Activated CD8-positive, alpha-beta T cell treated with anti-CD3 and anti-CD28 coated beads for 36 hours (primary cell): Measurements from ENCODE around the gene GAA. TPM values are rescaled to one million over a fixed set of nuclear protein-coding genes. Genes with fewer than 3 reads are reported as not detected.

ENCODE experiments used
- ATAC-seq: fragments of 200-7000 bp; cut with Tn5 transposase; one replicate; pipeline ENCODE4 v1.10.0; 2021; ENCODE audit warnings: mild to moderate bottlenecking, moderate library complexity
- CTCF ChIA-PET: fragments of 350-600 bp; sonication (Branson Sonifier 250); formaldehyde crosslinking; loops from one replicate; lab custom pipeline; 2021; ENCODE audit warnings: antibody characterized with exemption; lab: Charles Lee
- POLR2A ChIA-PET: fragments of 350-600 bp; sonication (Branson Sonifier 250); formaldehyde crosslinking; loops from one replicate; lab custom pipeline; 2021; ENCODE audit warnings: antibody characterized with exemption; lab: Charles Lee
- DNase-seq: peaks from one replicate; pipeline ENCODE4 v3.0.0-alpha.2; 2020
- H3K27ac Mint-ChIP-seq: one replicate; pipeline ENCODE4 v1.8.0; 2021; ENCODE audit warnings: mild to moderate bottlenecking, mixed read lengths
- H3K27me3 Mint-ChIP-seq: one replicate; pipeline ENCODE4 v1.8.0; 2021; ENCODE audit warnings: mixed read lengths
- H3K36me3 Mint-ChIP-seq: one replicate; pipeline ENCODE4 v1.8.0; 2021; ENCODE audit warnings: low read depth, mixed read lengths
- H3K4me1 Mint-ChIP-seq: one replicate; pipeline ENCODE4 v1.8.0; 2021; ENCODE audit warnings: low read depth, mixed read lengths
- H3K4me3 Mint-ChIP-seq: one replicate; pipeline ENCODE4 v1.8.0; 2021; ENCODE audit warnings: mild to moderate bottlenecking, moderate library complexity, mixed read lengths
- H3K9me3 Mint-ChIP-seq: one replicate; pipeline ENCODE4 v1.8.0; 2021; ENCODE audit warnings: mixed read lengths
- intact Hi-C: fragments of 100-400 bp; cut with micrococcal nuclease; formaldehyde crosslinking; loops from one replicate; pipeline ENCODE4 v1.10.0; 2022
- total RNA-seq, 2 experiments: library from RNA; stranded (reverse); gene quantifications; one replicate each; pipeline ENCODE4 v1.2.3, GENCODE V29; 2021
- TF ChIP-seq, protein P1 (sequence below): fragments of 200-600 bp; IDR thresholded peaks from one replicate; pipeline ENCODE4 v1.8.0; 2022; ENCODE audit warnings: antibody characterized with exemption, mild to moderate bottlenecking

Gene GAA
- total RNA-seq, 2 experiments from 2014 or later, result 42.6 to 46.2 TPM

DNA sequence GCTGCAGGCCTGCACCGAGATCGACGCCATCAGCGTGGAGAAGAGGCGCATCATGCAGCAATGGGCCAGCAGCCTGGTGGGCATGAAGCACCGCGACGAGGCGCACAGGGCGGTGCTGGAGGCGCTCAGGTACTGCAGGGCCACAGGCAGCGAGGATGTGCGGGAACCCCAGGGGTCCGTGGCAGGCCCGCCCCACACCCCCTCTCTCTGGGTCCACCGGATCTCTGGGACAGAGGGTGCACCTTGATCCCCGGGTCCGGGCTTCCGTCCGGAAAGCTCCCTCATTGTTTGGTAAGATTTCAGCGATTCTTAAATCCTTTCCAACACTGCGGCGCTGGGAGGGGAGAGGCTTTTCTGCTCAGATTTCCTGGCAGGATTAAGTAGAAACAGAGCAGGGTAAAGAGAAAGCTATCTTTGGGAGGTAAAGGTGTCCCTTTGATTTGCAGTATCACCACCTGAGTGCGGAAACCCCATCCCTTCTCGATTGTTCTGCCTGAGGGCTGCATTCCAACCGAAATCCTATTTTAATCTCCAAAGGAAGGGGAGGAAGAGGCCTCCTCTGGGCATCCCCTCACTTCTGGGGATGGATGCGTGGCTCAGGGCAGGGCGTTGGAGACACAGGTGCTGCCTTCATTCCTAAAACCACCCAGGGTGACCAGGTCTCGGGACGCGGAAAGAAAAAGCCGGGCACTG is 35.8 kb upstream of the GAA start:
- CTCF ChIA-PET, result interaction anchor here (1.1 to 1.8 kb wide), 2 partner anchors 17 to 60 kb away, joined by 3 to 5 read pairs; no protein-coding TSS in a partner anchor
- Mint-ChIP-seq H3K27ac (no peak overlapping the region), H3K4me1 (no peaks in the 10 kb centered on the region), H3K27me3 (peaks cover 2% of the 10 kb centered on the region), H3K36me3 (no peaks in the 10 kb centered on the region), H3K9me3 (no peaks in the 10 kb centered on the region), H3K4me3 (no peak overlapping the region)
- POLR2A ChIA-PET, result no interaction called here
- DNase-seq (no peak), ATAC-seq (no peak)
- TF ChIP-seq, protein P1, sequence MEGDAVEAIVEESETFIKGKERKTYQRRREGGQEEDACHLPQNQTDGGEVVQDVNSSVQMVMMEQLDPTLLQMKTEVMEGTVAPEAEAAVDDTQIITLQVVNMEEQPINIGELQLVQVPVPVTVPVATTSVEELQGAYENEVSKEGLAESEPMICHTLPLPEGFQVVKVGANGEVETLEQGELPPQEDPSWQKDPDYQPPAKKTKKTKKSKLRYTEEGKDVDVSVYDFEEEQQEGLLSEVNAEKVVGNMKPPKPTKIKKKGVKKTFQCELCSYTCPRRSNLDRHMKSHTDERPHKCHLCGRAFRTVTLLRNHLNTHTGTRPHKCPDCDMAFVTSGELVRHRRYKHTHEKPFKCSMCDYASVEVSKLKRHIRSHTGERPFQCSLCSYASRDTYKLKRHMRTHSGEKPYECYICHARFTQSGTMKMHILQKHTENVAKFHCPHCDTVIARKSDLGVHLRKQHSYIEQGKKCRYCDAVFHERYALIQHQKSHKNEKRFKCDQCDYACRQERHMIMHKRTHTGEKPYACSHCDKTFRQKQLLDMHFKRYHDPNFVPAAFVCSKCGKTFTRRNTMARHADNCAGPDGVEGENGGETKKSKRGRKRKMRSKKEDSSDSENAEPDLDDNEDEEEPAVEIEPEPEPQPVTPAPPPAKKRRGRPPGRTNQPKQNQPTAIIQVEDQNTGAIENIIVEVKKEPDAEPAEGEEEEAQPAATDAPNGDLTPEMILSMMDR, result no peak
- intact Hi-C loops, result no loop called here

DNA sequence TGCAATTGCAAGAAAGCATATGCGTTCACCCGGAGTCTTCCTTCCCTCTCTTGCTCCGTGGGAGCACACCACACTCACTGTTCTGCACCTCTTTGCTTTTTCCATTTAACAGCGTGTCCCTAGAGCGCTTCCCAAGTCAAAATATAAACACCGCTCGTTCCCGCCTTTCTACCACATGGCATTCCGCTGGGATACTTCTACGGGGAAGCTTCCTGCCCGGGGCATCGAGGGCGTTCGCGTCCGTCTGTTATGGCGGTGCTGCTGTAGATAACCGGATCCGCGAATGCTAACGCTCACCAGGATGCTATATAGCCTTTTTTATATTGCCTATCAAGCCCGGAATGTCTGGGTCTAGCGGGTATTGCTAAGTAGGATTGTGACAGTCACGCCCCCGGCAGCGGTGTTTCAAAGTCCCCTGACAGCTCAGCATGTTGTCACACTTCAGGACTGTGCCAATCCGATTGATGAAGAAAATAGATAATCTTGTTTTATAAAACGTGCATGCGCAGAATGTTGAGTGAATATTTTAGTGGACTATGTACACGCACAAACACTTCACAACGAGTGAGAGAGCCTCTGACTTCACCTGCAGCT is 33.9 kb upstream of the GAA start:
- Mint-ChIP-seq H3K9me3 (no peaks in the 10 kb centered on the region), H3K27ac (no peak overlapping the region), H3K27me3 (peaks cover 2% of the 10 kb centered on the region), H3K36me3 (no peaks in the 10 kb centered on the region), H3K4me3 (no peak overlapping the region), H3K4me1 (no peaks in the 10 kb centered on the region)
- ChIA-PET CTCF (no interaction called here), POLR2A (no interaction called here)
- TF ChIP-seq, protein P1, result no peak
- intact Hi-C loops, result no loop called here
- DNase-seq, result no peak
- ATAC-seq, result no peak

DNA sequence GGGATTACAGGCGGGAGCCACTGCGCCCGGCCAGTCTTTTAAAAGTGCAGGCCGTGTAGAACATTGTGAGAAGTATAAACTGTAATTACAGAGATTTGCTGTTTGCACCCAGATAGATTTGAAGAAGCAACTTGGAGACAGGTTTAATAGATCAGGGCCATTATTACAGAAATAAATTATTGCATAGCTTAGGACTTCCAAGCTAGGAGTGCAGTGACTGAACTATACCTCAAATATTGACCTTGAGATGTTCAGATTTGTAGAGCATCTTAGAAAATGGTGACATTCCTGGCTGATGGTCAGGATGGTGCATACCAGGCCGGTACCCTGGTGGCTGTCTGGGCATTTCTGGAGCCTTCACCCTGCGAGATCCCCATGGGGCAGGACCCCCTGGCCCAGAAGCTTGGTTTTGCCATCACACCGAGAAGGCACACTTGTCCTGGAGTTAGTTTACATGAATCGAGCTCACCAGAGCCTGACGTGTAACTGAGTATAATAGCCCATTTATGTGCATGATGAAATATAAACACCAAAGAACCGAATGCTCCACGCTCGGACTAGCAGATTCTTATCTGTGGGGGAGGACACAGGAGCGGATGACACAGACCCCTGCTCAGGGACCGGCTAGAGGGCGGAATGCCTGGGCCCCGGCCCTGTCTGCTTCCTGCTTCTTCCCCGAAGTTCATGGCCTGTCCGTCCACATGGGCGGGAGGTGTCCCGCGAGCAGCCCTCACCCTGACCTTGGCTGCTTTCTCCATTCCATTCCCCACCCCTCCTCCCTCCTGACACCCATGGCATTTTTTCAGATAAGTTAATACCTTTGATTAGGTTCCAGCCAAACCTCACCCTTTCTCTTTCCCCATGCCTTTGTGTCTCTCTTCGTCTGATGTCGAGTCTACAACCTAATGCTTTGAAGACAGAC is 32.8 kb upstream of the GAA start:
- intact Hi-C loops, result no loop called here
- ATAC-seq, result no peak
- CTCF ChIA-PET, result interaction anchor here (1.5 kb wide), 1 partner anchor 33 kb away, joined by 3 read pairs; the partner anchor contains the start of gene GAA
- Mint-ChIP-seq H3K9me3 (no peaks in the 10 kb centered on the region), H3K36me3 (no peaks in the 10 kb centered on the region), H3K4me3 (no peak overlapping the region), H3K27ac (no peak overlapping the region), H3K27me3 (peaks cover 2% of the 10 kb centered on the region), H3K4me1 (no peaks in the 10 kb centered on the region)
- POLR2A ChIA-PET, result no interaction called here
- TF ChIP-seq, protein P1, result no peak
- DNase-seq, result no peak

DNA sequence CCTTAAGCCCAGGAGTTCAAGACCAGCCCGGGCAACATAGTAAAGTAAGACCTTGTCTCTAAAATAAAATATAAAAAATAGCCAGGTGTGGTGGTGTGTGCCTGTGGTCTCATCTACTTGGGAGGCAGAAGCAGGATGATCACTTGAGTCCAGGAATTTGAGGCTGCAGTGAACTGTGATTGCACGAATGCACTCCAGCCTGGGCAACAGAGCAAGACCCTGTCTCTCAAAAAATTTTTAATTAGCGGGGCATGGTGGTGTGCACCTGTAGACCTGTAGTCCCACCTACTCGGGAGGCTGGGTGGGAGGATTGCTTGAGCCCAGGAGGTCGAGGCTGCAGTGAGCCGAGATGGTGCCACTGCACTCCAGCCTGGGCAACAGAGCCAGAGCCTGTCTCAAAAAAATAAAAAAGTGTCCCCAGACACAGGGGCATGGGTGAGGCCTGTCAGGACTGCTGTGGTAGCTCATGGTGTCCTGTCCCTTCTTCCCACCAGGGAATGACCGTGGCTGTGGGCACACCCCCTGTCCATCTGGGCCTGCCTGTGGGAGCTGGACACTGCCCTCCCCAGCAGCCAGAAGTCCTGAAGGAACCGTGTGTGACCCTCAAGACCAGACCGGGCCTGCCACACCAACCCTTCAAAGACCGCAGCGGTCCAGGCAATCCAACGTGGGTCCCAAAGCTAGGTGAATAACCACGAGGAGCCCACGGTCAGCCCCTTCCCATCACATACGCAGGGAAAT is 30.8 kb upstream of the GAA start:
- Mint-ChIP-seq H3K4me1 (no peaks in the 10 kb centered on the region), H3K27me3 (peaks cover 2% of the 10 kb centered on the region), H3K36me3 (no peaks in the 10 kb centered on the region), H3K9me3 (no peaks in the 10 kb centered on the region), H3K4me3 (no peak overlapping the region), H3K27ac (no peak overlapping the region)
- POLR2A ChIA-PET, result no interaction called here
- TF ChIP-seq, protein P1, result no peak
- CTCF ChIA-PET, result interaction anchor here (1.2 kb wide), 1 partner anchor 62 kb away, joined by 3 read pairs; no protein-coding TSS in a partner anchor
- DNase-seq, result no peak
- intact Hi-C loops, result no loop called here
- ATAC-seq, result no peak
